Breast epithelium (tissue), 3 donors: ENCODE data around the gene ANKRD6.

Source experiments
- CTCF ChIP-seq, 3 donors: fragments of 450-650 bp; IDR thresholded peaks; one replicate each; pipeline ENCODE4 v1.5.1; 2016 to 2017; ENCODE audit warnings: antibody characterized with exemption in 3 of 3, mild to moderate bottlenecking in 3 of 3, moderate library complexity in 3 of 3
- POLR2A ChIP-seq: fragments of 450-650 bp; IDR thresholded peaks from one replicate; pipeline ENCODE4 v1.6.1; 2016; ENCODE audit warnings: antibody characterized with exemption, mild to moderate bottlenecking, moderate library complexity
- POLR2AphosphoS5 ChIP-seq, 3 donors: sonication (generic); formaldehyde crosslinking; IDR thresholded peaks; one replicate each; pipeline ENCODE4 v1.6.1; 2017; ENCODE audit warnings: antibody characterized with exemption in 3 of 3

DNA sequence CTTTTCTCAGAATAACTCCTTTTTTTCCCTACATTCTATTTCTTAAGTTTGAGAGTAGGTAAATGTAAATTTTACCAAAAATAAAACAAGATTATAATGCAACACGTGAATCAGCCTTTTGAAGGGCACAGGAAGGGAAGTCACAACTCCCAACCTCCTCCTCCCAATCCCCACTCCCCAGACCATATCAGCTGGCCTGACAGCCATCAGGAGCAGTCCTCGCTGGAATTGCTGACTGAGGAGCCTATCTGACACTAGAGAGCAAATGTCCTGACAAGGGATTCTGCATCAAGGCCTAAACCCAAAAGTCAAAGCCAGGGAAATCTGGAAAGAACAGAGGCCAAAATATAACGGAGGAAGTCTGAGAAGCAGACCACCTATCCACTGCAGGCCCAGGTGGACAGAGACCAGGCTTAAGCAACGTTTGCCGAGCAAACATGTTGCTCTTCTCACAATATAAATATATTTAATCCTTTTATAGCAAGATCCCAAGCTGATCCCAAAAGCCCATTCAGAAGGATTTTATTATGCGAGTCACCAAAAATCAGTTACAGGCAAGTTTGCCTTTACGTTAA lies 23.4 kb upstream of the ANKRD6 start:
- TF ChIP-seq CTCF (IDR thresholded peaks at IDR 0.05) (no peak), POLR2A (no peak), POLR2AphosphoS5 (IDR thresholded peaks at IDR 0.05) (no peak)
